ENCODE measurements around the gene PIP4K2C.

The PIP4K2C gene

DNA sequence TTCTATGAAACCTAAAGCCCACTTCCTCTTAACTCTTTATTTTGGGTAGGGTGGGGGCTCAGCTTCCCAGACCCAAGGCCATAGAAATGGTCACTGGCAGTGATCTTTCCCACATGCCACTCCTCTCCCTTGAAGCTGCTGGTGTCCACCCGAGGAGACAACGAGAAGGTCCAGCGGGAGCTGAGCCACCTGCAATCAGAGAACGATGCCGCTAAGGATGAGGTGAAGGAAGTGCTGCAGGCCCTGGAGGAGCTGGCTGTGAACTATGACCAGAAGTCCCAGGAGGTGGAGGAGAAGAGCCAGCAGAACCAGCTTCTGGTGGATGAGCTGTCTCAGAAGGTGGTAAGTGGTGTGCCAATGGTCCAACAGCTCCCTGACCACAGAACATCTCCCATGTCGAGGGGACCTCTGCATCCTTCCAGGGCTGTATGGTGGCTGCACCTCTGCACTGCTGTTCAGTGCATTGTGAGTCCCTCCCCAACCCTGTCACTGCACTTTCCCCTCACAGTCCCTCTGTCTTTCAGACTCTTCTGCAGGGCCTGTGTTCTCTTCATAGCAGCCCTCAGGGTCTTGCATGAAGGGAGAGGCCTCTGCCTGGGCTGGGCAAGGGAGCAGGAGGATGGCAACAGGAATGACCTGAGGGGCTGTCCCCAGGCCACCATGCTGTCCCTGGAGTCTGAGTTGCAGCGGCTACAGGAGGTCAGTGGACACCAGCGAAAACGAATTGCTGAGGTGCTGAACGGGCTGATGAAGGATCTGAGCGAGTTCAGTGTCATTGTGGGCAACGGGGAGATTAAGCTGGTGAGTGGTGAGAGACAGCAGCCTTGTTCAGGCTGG lies 18.8 kb upstream of the PIP4K2C start:
- H3K27me3 ChIP-seq (ENCODE audit: insufficient read depth, low read length, poor library complexity) = peaks cover 6% of the 10 kb centered on the region
- no peak for DNase-seq
- no peaks in the 10 kb centered on the region for H3K36me3 ChIP-seq (ENCODE audit: insufficient read depth, low read length)

DNA sequence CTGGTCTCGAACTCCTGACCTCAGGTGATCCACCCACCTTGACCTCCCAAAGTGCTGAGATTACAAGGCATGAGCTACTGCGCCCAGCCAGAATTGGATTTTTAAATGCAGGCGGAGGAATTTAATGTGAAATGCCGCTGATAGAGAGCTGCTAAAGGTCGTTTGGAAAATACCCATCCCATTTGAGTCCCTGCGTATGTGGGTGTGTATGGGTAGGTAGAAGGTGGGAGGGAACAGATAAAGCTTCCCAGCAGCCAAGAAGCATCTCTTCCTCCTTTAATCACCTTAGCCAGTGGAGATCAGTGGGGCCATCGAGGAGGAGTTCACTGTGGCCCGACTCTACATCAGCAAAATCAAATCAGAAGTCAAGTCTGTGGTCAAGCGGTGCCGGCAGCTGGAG lies 16.2 kb upstream of the PIP4K2C start:
- ATAC-seq (ENCODE audit: insufficient read depth, low read depth) (no peak), DNase-seq (no peak)
- Histone ChIP-seq H4K20me1 (ENCODE audit: insufficient read depth, low read length) (no peaks in the 10 kb centered on the region), H2AFZ (ENCODE audit: low read depth, low read length) (no peak overlapping the region), H3K9me3 (ENCODE audit: insufficient read depth, low read length, severe bottlenecking) (no peaks in the 10 kb centered on the region), H3K79me2 (ENCODE audit: insufficient read depth, low read length) (no peaks in the 10 kb centered on the region), H3K9ac (ENCODE audit: low read depth, low read length) (no peak overlapping the region), H3K4me2 (ENCODE audit: insufficient read depth, low read length) (no peak overlapping the region), H3K27me3 (ENCODE audit: insufficient read depth, low read length, poor library complexity) (peaks cover 20% of the 10 kb centered on the region), H3K27ac (ENCODE audit: low read length) (no peak overlapping the region), H3K4me3 (ENCODE audit: low read depth in 1 of 2, low read length in 2 of 2) (no peak overlapping the region), H3K36me3 (ENCODE audit: insufficient read depth, low read length) (no peaks in the 10 kb centered on the region), H3K4me1 (ENCODE audit: insufficient read depth, low read length) (no peaks in the 10 kb centered on the region)
- TF ChIP-seq, protein P1, sequence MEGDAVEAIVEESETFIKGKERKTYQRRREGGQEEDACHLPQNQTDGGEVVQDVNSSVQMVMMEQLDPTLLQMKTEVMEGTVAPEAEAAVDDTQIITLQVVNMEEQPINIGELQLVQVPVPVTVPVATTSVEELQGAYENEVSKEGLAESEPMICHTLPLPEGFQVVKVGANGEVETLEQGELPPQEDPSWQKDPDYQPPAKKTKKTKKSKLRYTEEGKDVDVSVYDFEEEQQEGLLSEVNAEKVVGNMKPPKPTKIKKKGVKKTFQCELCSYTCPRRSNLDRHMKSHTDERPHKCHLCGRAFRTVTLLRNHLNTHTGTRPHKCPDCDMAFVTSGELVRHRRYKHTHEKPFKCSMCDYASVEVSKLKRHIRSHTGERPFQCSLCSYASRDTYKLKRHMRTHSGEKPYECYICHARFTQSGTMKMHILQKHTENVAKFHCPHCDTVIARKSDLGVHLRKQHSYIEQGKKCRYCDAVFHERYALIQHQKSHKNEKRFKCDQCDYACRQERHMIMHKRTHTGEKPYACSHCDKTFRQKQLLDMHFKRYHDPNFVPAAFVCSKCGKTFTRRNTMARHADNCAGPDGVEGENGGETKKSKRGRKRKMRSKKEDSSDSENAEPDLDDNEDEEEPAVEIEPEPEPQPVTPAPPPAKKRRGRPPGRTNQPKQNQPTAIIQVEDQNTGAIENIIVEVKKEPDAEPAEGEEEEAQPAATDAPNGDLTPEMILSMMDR (IDR thresholded peaks at IDR 0.05; ENCODE audit: borderline replicate concordance, extremely low read depth, low read length, poor library complexity, severe bottlenecking) = no peak
- TF ChIP-seq EZH2 (IDR thresholded peaks at IDR 0.05; ENCODE audit: borderline replicate concordance, low read depth, low read length, severe bottlenecking) = no peak

More for the DNA sequence above, 18.8 kb upstream of the PIP4K2C start:
- Histone ChIP-seq H3K9me3 (ENCODE audit: insufficient read depth, low read length, severe bottlenecking) (no peaks in the 10 kb centered on the region), H3K4me3 (ENCODE audit: low read depth in 1 of 2, low read length in 2 of 2) (no peak overlapping the region), H4K20me1 (ENCODE audit: insufficient read depth, low read length) (no peaks in the 10 kb centered on the region), H3K4me1 (ENCODE audit: insufficient read depth, low read length) (no peaks in the 10 kb centered on the region), H3K9ac (ENCODE audit: low read depth, low read length) (no peak overlapping the region), H3K27ac (ENCODE audit: low read length) (no peak overlapping the region), H2AFZ (ENCODE audit: low read depth, low read length) (no peak overlapping the region), H3K79me2 (ENCODE audit: insufficient read depth, low read length) (no peaks in the 10 kb centered on the region), H3K4me2 (ENCODE audit: insufficient read depth, low read length) (no peak overlapping the region)
- TF ChIP-seq, protein P1 (IDR thresholded peaks at IDR 0.05; ENCODE audit: borderline replicate concordance, extremely low read depth, low read length, poor library complexity, severe bottlenecking) = no peak
- no peak for TF ChIP-seq EZH2 (IDR thresholded peaks at IDR 0.05; ENCODE audit: borderline replicate concordance, low read depth, low read length, severe bottlenecking)
- no peak for ATAC-seq (ENCODE audit: insufficient read depth, low read depth)

DNA sequence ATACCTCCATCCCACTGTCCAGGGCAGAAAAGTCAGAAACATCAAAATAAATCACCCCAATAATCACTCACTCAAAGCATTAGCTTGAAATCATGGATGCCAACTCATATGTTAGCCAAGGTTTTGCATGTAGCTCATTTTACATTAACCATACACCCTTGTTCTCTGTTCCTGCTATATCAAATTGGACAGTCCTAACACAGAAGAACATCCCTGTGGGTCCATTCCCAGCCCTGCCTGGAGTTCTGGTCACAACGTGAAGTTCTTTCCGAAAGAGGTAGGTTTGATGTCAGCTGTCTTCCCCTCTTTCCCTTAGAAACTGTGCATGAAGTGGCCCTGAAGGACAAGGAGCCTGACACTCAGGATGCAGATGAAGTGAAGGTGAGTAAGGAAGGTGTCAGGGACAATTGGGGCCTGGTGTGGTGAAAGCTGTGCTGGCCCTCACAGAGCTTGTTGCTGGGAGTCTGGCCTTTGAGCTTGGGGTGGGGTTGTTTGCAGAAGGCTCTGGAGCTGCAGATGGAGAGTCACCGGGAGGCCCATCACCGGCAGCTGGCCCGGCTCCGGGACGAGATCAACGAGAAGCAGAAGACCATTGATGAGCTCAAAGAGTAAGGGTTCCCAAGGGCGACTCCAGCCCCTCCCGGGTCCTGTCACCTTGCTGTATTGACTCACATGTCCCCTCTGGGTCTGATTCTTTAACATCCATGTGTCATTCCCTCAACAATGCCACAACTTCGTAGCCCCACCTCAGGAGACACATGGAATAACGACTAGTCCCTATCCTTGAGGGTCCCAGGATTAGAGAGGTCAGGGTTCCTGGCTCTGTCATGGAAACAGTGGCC lies 15.0 kb upstream of the PIP4K2C start:
- Histone ChIP-seq H3K36me3 (ENCODE audit: insufficient read depth, low read length) (no peaks in the 10 kb centered on the region), H3K9ac (ENCODE audit: low read depth, low read length) (no peak overlapping the region), H2AFZ (ENCODE audit: low read depth, low read length) (no peak overlapping the region), H4K20me1 (ENCODE audit: insufficient read depth, low read length) (no peaks in the 10 kb centered on the region), H3K4me3 (ENCODE audit: low read depth in 1 of 2, low read length in 2 of 2) (no peak overlapping the region), H3K27me3 (ENCODE audit: insufficient read depth, low read length, poor library complexity) (peaks cover 20% of the 10 kb centered on the region), H3K9me3 (ENCODE audit: insufficient read depth, low read length, severe bottlenecking) (no peaks in the 10 kb centered on the region), H3K4me2 (ENCODE audit: insufficient read depth, low read length) (no peak overlapping the region), H3K27ac (ENCODE audit: low read length) (no peak overlapping the region), H3K4me1 (ENCODE audit: insufficient read depth, low read length) (no peaks in the 10 kb centered on the region), H3K79me2 (ENCODE audit: insufficient read depth, low read length) (no peaks in the 10 kb centered on the region)
- DNase-seq (no peak), ATAC-seq (ENCODE audit: insufficient read depth, low read depth) (no peak)
- TF ChIP-seq, protein P1 (IDR thresholded peaks at IDR 0.05; ENCODE audit: borderline replicate concordance, extremely low read depth, low read length, poor library complexity, severe bottlenecking) = no peak
- no peak for TF ChIP-seq EZH2 (IDR thresholded peaks at IDR 0.05; ENCODE audit: borderline replicate concordance, low read depth, low read length, severe bottlenecking)
